Measurements from ENCODE around the gene FBXO3.
"Not testable (repeated sequence)": the region's sequence is repeated elsewhere in the genome, so short reads cannot be mapped to it uniquely, and the experiment has no call there.

FBXO3 gene

DNA sequence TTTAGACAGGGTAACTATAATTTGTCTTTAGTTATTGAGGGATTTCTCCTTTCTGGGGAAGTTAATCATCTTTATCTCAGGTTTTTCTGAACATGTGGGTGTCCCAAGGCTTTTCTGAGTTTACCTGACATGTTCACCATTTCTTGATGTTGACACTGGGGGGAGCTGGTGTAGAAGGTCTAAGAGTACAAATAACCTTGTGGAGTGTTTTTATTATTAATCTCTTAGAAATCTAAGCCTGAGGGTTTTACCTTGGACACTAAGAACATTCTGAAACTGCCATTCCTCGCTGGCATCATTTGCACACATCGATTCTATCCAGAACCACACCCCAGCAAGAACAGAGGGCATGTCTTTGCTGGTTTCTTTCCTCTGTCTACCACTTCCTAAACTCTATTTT, 58.1 kb downstream of the FBXO3 start:
- DNase-seq (ENCODE audit: extremely low spot score), result no peak
- TF ChIP-seq, protein P1, sequence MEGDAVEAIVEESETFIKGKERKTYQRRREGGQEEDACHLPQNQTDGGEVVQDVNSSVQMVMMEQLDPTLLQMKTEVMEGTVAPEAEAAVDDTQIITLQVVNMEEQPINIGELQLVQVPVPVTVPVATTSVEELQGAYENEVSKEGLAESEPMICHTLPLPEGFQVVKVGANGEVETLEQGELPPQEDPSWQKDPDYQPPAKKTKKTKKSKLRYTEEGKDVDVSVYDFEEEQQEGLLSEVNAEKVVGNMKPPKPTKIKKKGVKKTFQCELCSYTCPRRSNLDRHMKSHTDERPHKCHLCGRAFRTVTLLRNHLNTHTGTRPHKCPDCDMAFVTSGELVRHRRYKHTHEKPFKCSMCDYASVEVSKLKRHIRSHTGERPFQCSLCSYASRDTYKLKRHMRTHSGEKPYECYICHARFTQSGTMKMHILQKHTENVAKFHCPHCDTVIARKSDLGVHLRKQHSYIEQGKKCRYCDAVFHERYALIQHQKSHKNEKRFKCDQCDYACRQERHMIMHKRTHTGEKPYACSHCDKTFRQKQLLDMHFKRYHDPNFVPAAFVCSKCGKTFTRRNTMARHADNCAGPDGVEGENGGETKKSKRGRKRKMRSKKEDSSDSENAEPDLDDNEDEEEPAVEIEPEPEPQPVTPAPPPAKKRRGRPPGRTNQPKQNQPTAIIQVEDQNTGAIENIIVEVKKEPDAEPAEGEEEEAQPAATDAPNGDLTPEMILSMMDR (IDR thresholded peaks at IDR 0.05; ENCODE audit: control extremely low read depth, extremely low read depth, low read depth, missing control alignments), result peak; percentile 63
- ChIA-PET POLR2A (no interaction called here), CTCF (interaction anchor here (0.8 to 15.2 kb wide), 16 partner anchors 9 to 354 kb away, joined by 3 to 265 read pairs (median 6); partner anchors contain the start of gene CD59)

- CTCF ChIA-PET, result interaction anchor here (0.8 to 15.2 kb wide), 4 partner anchors 9 to 94 kb away, joined by 3 to 265 read pairs (median 5); partner anchors contain the start of gene CD59
- POLR2A ChIA-PET, result no interaction called here
- TF ChIP-seq, protein P1 (IDR thresholded peaks at IDR 0.05; ENCODE audit: control extremely low read depth, extremely low read depth, low read depth, missing control alignments), result no peak
- no peak for DNase-seq (ENCODE audit: extremely low spot score)
Observed at GRCh38 chr11:33713856-33714398, 60.4 kb downstream of the FBXO3 start.

GRCh38 chr11:33713151-33713855, 61.0 kb downstream of the FBXO3 start:
- TF ChIP-seq, protein P1 (IDR thresholded peaks at IDR 0.05; ENCODE audit: control extremely low read depth, extremely low read depth, low read depth, missing control alignments), result no peak
- POLR2A ChIA-PET, result interaction anchor here (0.5 kb wide), 1 partner anchor 13 kb away, joined by 4 read pairs; the partner anchor contains the start of gene C11orf91
- DNase-seq (ENCODE audit: extremely low spot score), result no peak
- CTCF ChIA-PET, result interaction anchor here (0.8 to 15.2 kb wide), 4 partner anchors 8 to 95 kb away, joined by 3 to 265 read pairs (median 5); partner anchors contain the start of gene CD59

DNA sequence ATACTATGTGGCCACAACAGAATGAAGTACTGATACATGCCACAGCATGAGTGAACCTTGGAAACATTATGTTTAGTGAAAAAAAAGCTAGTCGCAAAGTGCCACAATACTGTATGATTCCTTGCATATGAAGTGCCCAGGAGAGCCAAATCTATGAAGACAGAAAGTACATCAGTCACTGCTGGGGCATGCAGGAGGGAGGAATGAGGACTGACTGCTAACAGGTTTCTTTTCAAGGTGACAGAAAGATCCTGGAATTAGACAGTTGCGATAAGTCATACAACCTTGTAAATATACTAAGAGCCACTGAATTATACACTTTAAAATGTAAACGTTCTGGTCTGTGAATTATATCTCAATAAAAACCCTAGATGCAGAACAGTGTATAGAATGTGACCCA, 61.9 kb downstream of the FBXO3 start:
- ChIA-PET POLR2A (no interaction called here), CTCF (no interaction called here)
- DNase-seq (ENCODE audit: extremely low spot score), result no peak
- TF ChIP-seq, protein P1 (IDR thresholded peaks at IDR 0.05; ENCODE audit: control extremely low read depth, extremely low read depth, low read depth, missing control alignments), result no peak

GRCh38 chr11:33709466-33709865, 64.9 kb downstream of the FBXO3 start:
- TF ChIP-seq, protein P1 (IDR thresholded peaks at IDR 0.05; ENCODE audit: control extremely low read depth, extremely low read depth, low read depth, missing control alignments), result no peak
- ChIA-PET CTCF (interaction anchor here (0.7 to 2.0 kb wide), 2 partner anchors 11 to 33 kb away, joined by 4 to 7 read pairs; no protein-coding TSS in a partner anchor), POLR2A (no interaction called here)
- DNase-seq (ENCODE audit: extremely low spot score), result no peak

- ChIA-PET POLR2A (interaction anchor here (0.7 kb wide), 1 partner anchor 568 kb away, joined by 4 read pairs; no protein-coding TSS in a partner anchor), CTCF (interaction anchor here (2.0 to 2.6 kb wide), 2 partner anchors 33 to 34 kb away, joined by 7 to 8 read pairs; no protein-coding TSS in a partner anchor)
- TF ChIP-seq, protein P1 (IDR thresholded peaks at IDR 0.05; ENCODE audit: control extremely low read depth, extremely low read depth, low read depth, missing control alignments), result no peak
- DNase-seq (ENCODE audit: extremely low spot score), result no peak
Observed at GRCh38 chr11:33708985-33709384, 65.3 kb downstream of the FBXO3 start.

- CTCF ChIA-PET, result interaction anchor here (2.1 to 2.6 kb wide), 2 partner anchors 9 to 35 kb away, joined by 8 to 14 read pairs; no protein-coding TSS in a partner anchor
- POLR2A ChIA-PET; DNase-seq (ENCODE audit: extremely low spot score): not testable (repeated sequence)
Observed at GRCh38 chr11:33707831-33708230, 66.5 kb downstream of the FBXO3 start.

Data from GM10248 (cell line).